HEK293T (cell line): ENCODE results near the gene EMX1.

Source experiments
- CTCF ChIA-PET: fragments of 350-600 bp; formaldehyde crosslinking; extraction: SDS; loops from one replicate; lab custom pipeline; 2021; ENCODE audit warnings: antibody characterized with exemption, inconsistent platforms; lab: Yijun Ruan, JAX
- POLR2A ChIA-PET: fragments of 350-600 bp; formaldehyde crosslinking; extraction: SDS; loops from one replicate; lab custom pipeline; 2020; ENCODE audit warnings: antibody characterized with exemption, inconsistent platforms; lab: Yijun Ruan, JAX
- DNase-seq: peaks from one replicate; pipeline ENCODE4 v3.0.0; 2012; ENCODE audit warnings: mixed read lengths; ENCODE audit errors: extremely low spot score
- ARNT ChIP-seq: fragments of 450-650 bp; IDR thresholded peaks from 2 replicates; pipeline ENCODE4 v1.6.1; 2017; ENCODE audit warnings: mild to moderate bottlenecking
- BHLHE40 ChIP-seq: fragments of 450-650 bp; IDR thresholded peaks from 2 replicates; pipeline ENCODE4 v1.6.1; 2016; ENCODE audit warnings: mild to moderate bottlenecking, moderate library complexity, borderline replicate concordance
- CTBP1 ChIP-seq: fragments of 450-650 bp; IDR thresholded peaks from 2 replicates; pipeline ENCODE4 v1.6.1; 2016; ENCODE audit warnings: borderline replicate concordance
- ELF4 ChIP-seq: fragments of 450-650 bp; IDR thresholded peaks from 2 replicates; pipeline ENCODE4 v1.6.1; 2017; ENCODE audit warnings: antibody characterized with exemption
- FOXA1 ChIP-seq: fragments of 450-650 bp; IDR thresholded peaks from 2 replicates; pipeline ENCODE4 v1.6.1; 2016; ENCODE audit warnings: mild to moderate bottlenecking
- FOXK2 ChIP-seq: fragments of 450-650 bp; IDR thresholded peaks from 2 replicates; pipeline ENCODE4 v1.6.1; 2016; ENCODE audit warnings: mild to moderate bottlenecking
- FOXM1 ChIP-seq: fragments of 450-650 bp; IDR thresholded peaks from 2 replicates; pipeline ENCODE4 v1.6.1; 2017; ENCODE audit warnings: mild to moderate bottlenecking, borderline replicate concordance
- HDGF ChIP-seq: fragments of 450-650 bp; IDR thresholded peaks from 2 replicates; pipeline ENCODE4 v1.6.1; 2017; ENCODE audit warnings: antibody characterized with exemption, borderline replicate concordance
- L3MBTL2 ChIP-seq: fragments of 450-650 bp; conservative IDR thresholded peaks from 2 replicates; pipeline ENCODE4 v1.6.1; 2016; ENCODE audit warnings: mild to moderate bottlenecking
- LEF1 ChIP-seq: fragments of 450-650 bp; IDR thresholded peaks from 2 replicates; pipeline ENCODE4 v1.6.1; 2017; ENCODE audit warnings: mild to moderate bottlenecking, borderline replicate concordance
- NFRKB ChIP-seq: fragments of 450-650 bp; IDR thresholded peaks from 2 replicates; pipeline ENCODE4 v1.6.1; 2016; ENCODE audit warnings: mild to moderate bottlenecking, moderate library complexity
- SP1 ChIP-seq: fragments of 450-650 bp; IDR thresholded peaks from 2 replicates; pipeline ENCODE4 v1.6.1; 2017
- SUZ12 ChIP-seq: fragments of 450-650 bp; IDR thresholded peaks from 2 replicates; pipeline ENCODE4 v1.6.1; 2016; ENCODE audit warnings: mild to moderate bottlenecking
- TARDBP ChIP-seq: fragments of 450-650 bp; IDR thresholded peaks from 2 replicates; pipeline ENCODE4 v1.6.1; 2016
- ZNF384 ChIP-seq: fragments of 450-650 bp; IDR thresholded peaks from 2 replicates; pipeline ENCODE4 v1.6.1; 2016
- TF ChIP-seq, protein P1 (sequence below): fragments of 450-650 bp; IDR thresholded peaks from 2 replicates; pipeline ENCODE4 v1.6.1; 2016

Gene EMX1

GRCh38 chr2:72933207-72933606, 15.9 kb downstream of the EMX1 start:
- ChIA-PET POLR2A (no interaction called here), CTCF (interaction anchor here (4.1 kb wide), 1 partner anchor 40 kb away, joined by 19 read pairs; no protein-coding TSS in a partner anchor)
- DNase-seq, result no peak
- TF ChIP-seq FOXA1, result no peak
- TF ChIP-seq CTBP1, result no peak
- no peak for TF ChIP-seq LEF1
- no peak for TF ChIP-seq FOXM1
- no peak for TF ChIP-seq TARDBP
- no peak for TF ChIP-seq SP1
- no peak for TF ChIP-seq ZNF384

GRCh38 chr2:72933646-72934151, 16.4 kb downstream of the EMX1 start:
- ChIA-PET POLR2A (interaction anchor here (1.1 kb wide), 1 partner anchor 41 kb away, joined by 3 read pairs; no protein-coding TSS in a partner anchor), CTCF (interaction anchor here (2.1 to 4.1 kb wide), 2 partner anchors 41 to 46 kb away, joined by 8 to 19 read pairs; partner anchors contain the start of gene SPR)
- TF ChIP-seq, protein P1, sequence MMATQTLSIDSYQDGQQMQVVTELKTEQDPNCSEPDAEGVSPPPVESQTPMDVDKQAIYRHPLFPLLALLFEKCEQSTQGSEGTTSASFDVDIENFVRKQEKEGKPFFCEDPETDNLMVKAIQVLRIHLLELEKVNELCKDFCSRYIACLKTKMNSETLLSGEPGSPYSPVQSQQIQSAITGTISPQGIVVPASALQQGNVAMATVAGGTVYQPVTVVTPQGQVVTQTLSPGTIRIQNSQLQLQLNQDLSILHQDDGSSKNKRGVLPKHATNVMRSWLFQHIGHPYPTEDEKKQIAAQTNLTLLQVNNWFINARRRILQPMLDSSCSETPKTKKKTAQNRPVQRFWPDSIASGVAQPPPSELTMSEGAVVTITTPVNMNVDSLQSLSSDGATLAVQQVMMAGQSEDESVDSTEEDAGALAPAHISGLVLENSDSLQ, result no peak
- no peak for TF ChIP-seq L3MBTL2
- no peak for TF ChIP-seq LEF1
- no peak for TF ChIP-seq ELF4
- TF ChIP-seq ARNT, result no peak
- DNase-seq, result no peak

DNA sequence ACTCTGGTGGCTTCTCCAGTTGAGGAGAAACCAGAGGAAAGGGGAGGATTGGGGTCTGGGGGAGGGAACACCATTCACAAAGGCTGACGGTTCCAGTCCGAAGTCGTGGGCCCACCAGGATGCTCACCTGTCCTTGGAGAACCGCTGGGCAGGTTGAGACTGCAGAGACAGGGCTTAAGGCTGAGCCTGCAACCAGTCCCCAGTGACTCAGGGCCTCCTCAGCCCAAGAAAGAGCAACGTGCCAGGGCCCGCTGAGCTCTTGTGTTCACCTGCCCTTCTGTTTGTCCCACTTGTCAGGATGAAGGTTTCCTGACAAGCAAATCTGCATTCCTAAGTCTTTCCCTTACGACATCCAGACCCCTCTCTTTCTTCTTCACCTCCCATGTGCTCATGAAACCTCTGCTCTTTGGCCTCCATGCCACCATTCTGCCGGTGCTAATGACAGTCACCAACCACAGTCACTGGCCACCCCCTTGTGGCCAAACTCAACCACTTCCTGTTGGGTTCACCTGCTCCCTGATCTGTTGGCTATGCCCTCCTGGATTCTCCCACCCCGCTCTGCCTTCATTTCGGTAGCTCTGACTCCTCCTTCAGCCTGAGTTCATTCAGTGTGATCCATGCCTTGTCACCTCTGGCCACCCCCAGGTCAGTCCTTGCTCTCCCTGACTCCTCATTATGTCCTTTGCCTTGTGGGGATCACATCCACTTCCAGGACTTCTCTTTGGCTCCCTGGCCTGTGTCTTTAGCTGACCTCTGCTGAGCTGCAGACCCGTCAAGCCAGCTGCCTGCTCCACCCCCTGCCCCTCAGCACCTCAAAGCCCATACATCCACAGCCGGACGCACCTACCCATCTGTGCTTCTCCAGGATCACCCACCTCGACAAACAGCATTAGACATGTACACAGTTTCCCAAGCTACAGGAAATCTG, 17.6 kb downstream of the EMX1 start:
- TF ChIP-seq L3MBTL2 (no peak), HDGF (no peak), FOXA1 (no peak), SUZ12 (no peak)
- ChIA-PET CTCF (interaction anchor here (0.6 to 4.1 kb wide), 4 partner anchors 20 to 730 kb away, joined by 3 to 19 read pairs (median 6); partner anchors contain the start of gene SPR), POLR2A (interaction anchor here (1.1 to 1.5 kb wide), 2 partner anchors 43 to 47 kb away, joined by 3 read pairs; no protein-coding TSS in a partner anchor)
- peak; percentile 53 for DNase-seq

- ChIA-PET POLR2A (interaction anchor here (1.5 kb wide), 1 partner anchor 48 kb away, joined by 3 read pairs; no protein-coding TSS in a partner anchor), CTCF (interaction anchor here (0.6 to 4.1 kb wide), 3 partner anchors 43 to 731 kb away, joined by 4 to 19 read pairs (median 8); partner anchors contain the start of gene SPR)
- DNase-seq, result no peak
- TF ChIP-seq SP1 (no peak), FOXM1 (no peak), TARDBP (no peak), LEF1 (no peak), ELF4 (no peak), FOXA1 (no peak), FOXK2 (no peak), ARNT (no peak), NFRKB (no peak), BHLHE40 (no peak), CTBP1 (no peak), L3MBTL2 (no peak), ZNF384 (no peak)
- TF ChIP-seq, protein P1, result no peak
Measured at GRCh38 chr2:72935611-72935957, 18.3 kb downstream of the EMX1 start.

DNA sequence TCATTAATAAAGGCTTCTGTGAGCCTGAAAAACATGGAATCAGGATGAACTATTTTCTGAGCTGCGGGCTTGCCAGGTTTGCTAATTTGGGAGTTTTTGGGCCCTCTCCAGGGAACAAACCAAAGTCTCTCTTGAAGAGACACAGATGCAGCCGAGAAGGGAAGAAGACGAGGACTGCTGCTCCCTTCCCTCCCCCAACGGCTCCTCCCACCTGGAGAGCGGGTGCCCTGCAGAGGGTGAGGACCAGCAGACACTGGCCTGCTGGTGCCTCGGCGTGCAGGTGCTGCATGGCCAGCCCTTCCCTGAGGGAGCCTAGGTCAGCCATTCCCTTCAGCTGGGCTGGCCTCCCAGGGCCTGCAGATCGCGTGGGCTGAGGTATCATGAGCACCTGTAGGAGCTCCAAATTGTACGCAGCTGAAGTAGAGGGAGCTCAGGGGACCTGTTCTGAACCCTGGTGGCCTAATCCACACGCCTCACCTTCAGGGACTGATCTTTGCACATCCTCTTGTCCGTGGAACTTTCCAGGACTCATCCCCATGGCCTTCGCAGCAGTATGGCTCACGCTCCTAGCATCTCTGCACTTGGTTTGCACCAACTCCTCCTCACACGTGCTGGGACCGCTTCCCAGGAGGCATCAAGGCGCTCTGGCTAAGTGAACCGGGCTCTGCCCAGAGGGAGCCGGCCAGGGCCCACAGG, 19.5 kb downstream of the EMX1 start:
- no peak for TF ChIP-seq SP1
- no peak for TF ChIP-seq BHLHE40
- no peak for TF ChIP-seq L3MBTL2
- no peak for TF ChIP-seq ZNF384
- TF ChIP-seq CTBP1, result no peak
- TF ChIP-seq, protein P1, result no peak
- no peak for TF ChIP-seq HDGF
- no peak for TF ChIP-seq NFRKB
- TF ChIP-seq SUZ12, result no peak
- no peak for TF ChIP-seq ARNT
- no peak for TF ChIP-seq ELF4
- no peak for TF ChIP-seq TARDBP
- TF ChIP-seq FOXM1, result no peak
- TF ChIP-seq FOXK2, result no peak
- no peak for TF ChIP-seq LEF1
- no peak for TF ChIP-seq FOXA1
- CTCF ChIA-PET, result interaction anchor here (0.7 kb wide), 1 partner anchor 44 kb away, joined by 3 read pairs; no protein-coding TSS in a partner anchor
- DNase-seq, result no peak
- POLR2A ChIA-PET, result no interaction called here

GRCh38 chr2:72937356-72937669, 20.0 kb downstream of the EMX1 start:
- CTCF ChIA-PET, result no interaction called here
- TF ChIP-seq BHLHE40, result no peak
- no peak for TF ChIP-seq CTBP1
- no peak for TF ChIP-seq SP1
- TF ChIP-seq SUZ12, result no peak
- no peak for TF ChIP-seq FOXA1
- no peak for TF ChIP-seq TARDBP
- no peak for TF ChIP-seq NFRKB
- no peak for TF ChIP-seq FOXM1
- TF ChIP-seq ARNT, result no peak
- TF ChIP-seq LEF1, result no peak
- no peak for TF ChIP-seq L3MBTL2
- TF ChIP-seq, protein P1, result no peak
- TF ChIP-seq HDGF, result no peak
- POLR2A ChIA-PET, result no interaction called here
- DNase-seq, result no peak
